ENCODE data around the gene SLC35G1.

Gene SLC35G1

GRCh38 chr10:93871671-93872204 is 22.0 kb upstream of the SLC35G1 start:
- H3K27me3 ChIP-seq (ENCODE audit: insufficient read depth, low read length): no peaks in the 10 kb centered on the region

DNA sequence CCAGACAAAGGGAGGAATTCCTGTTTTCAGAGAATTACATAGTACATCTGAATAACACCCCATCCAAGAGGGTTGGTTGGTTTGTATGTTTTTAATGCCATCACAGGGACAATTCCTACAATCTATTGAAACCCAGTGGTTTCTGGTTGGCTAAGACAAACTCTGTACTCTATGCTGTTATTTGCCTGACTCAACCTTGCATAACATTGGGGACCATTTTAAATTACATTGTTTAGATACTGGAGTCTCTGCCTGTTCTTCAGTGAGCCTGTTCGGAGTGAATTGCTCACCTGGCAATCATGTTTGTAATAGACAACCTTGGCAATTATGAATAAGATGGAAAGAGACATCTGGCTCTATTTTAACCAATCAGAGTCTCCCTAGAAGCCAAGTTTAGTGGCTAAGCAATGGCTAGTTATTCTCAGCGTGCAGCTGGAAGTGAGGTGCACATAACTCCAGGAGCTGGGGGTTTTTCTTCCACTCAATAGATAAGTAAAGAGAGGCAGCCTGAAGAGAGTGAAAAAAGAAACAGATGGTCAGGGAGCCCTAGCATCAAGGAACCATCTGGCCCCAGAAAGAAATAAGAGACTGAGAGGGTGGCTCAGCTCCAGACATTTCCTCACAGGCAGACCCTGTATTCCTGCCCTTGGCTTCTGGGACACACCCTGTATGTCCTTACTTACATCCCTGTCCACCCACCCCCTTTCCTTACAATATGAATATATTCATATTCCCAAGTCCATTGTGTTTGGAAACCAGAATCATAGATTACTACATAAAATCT is 21.2 kb upstream of the SLC35G1 start:
- TF ChIP-seq EZH2 (IDR thresholded peaks at IDR 0.05; ENCODE audit: borderline replicate concordance, low read length) (no peak), CTCF (IDR thresholded peaks at IDR 0.05; ENCODE audit: low read length) (no peak)
- no peaks in the 10 kb centered on the region for H3K27me3 ChIP-seq (ENCODE audit: insufficient read depth, low read length)
- H3K36me3 ChIP-seq (ENCODE audit: insufficient read depth, low read length): no peaks in the 10 kb centered on the region
- H3F3A ChIP-seq (ENCODE audit: insufficient read depth, low read length): no peaks in the 10 kb centered on the region
- no peak overlapping the region for H2AFZ ChIP-seq (ENCODE audit: low read length)
- H4K20me1 ChIP-seq (ENCODE audit: insufficient read depth, low read length): no peaks in the 10 kb centered on the region
- H3K9me3 ChIP-seq (ENCODE audit: low read length): no peaks in the 10 kb centered on the region
- no peak overlapping the region for H3K4me2 ChIP-seq (ENCODE audit: low read length)
- no peak overlapping the region for H3K27ac ChIP-seq (ENCODE audit: low read depth, low read length, poor library complexity, severe bottlenecking)
- no peak overlapping the region for H3K9ac ChIP-seq (ENCODE audit: low read length)
- H3K4me3 ChIP-seq (ENCODE audit: low read depth, low read length, poor library complexity, severe bottlenecking): no peak overlapping the region
- H3K9me2 ChIP-seq (ENCODE audit: low read depth, low read length): no peaks in the 10 kb centered on the region
- no peaks in the 10 kb centered on the region for H3K4me1 ChIP-seq (ENCODE audit: insufficient read depth, low read length, severe bottlenecking)
- no peaks in the 10 kb centered on the region for H3K79me2 ChIP-seq (ENCODE audit: insufficient read depth, low read length)

More at GRCh38 chr10:93871671-93872204, 22.0 kb upstream of the SLC35G1 start:
- no peak for TF ChIP-seq EZH2 (IDR thresholded peaks at IDR 0.05; ENCODE audit: borderline replicate concordance, low read length)
- no peak for TF ChIP-seq CTCF (IDR thresholded peaks at IDR 0.05; ENCODE audit: low read length)
- H2AFZ ChIP-seq (ENCODE audit: low read length): no peak overlapping the region
- H3K4me3 ChIP-seq (ENCODE audit: low read depth, low read length, poor library complexity, severe bottlenecking): no peak overlapping the region
- no peaks in the 10 kb centered on the region for H3K79me2 ChIP-seq (ENCODE audit: insufficient read depth, low read length)
- H3K9me3 ChIP-seq (ENCODE audit: low read length): no peaks in the 10 kb centered on the region
- H3K9me2 ChIP-seq (ENCODE audit: low read depth, low read length): no peaks in the 10 kb centered on the region
- H3K36me3 ChIP-seq (ENCODE audit: insufficient read depth, low read length): no peaks in the 10 kb centered on the region
- no peak overlapping the region for H3K4me2 ChIP-seq (ENCODE audit: low read length)
- H3K9ac ChIP-seq (ENCODE audit: low read length): no peak overlapping the region
- no peaks in the 10 kb centered on the region for H3K4me1 ChIP-seq (ENCODE audit: insufficient read depth, low read length, severe bottlenecking)
- no peak overlapping the region for H3K27ac ChIP-seq (ENCODE audit: low read depth, low read length, poor library complexity, severe bottlenecking)
- H4K20me1 ChIP-seq (ENCODE audit: insufficient read depth, low read length): no peaks in the 10 kb centered on the region
- no peaks in the 10 kb centered on the region for H3F3A ChIP-seq (ENCODE audit: insufficient read depth, low read length)

- H3K36me3 ChIP-seq (ENCODE audit: insufficient read depth, low read length): no peaks in the 10 kb centered on the region
- no peaks in the 10 kb centered on the region for H3F3A ChIP-seq (ENCODE audit: insufficient read depth, low read length)
- H3K9me2 ChIP-seq (ENCODE audit: low read depth, low read length): no peaks in the 10 kb centered on the region
- no peaks in the 10 kb centered on the region for H4K20me1 ChIP-seq (ENCODE audit: insufficient read depth, low read length)
- H3K4me3 ChIP-seq (ENCODE audit: low read depth, low read length, poor library complexity, severe bottlenecking): no peak overlapping the region
- H3K4me1 ChIP-seq (ENCODE audit: insufficient read depth, low read length, severe bottlenecking): no peaks in the 10 kb centered on the region
- H3K9me3 ChIP-seq (ENCODE audit: low read length): no peaks in the 10 kb centered on the region
- no peaks in the 10 kb centered on the region for H3K27me3 ChIP-seq (ENCODE audit: insufficient read depth, low read length)
- H3K79me2 ChIP-seq (ENCODE audit: insufficient read depth, low read length): no peaks in the 10 kb centered on the region
- TF ChIP-seq CTCF (IDR thresholded peaks at IDR 0.05; ENCODE audit: low read length): no peak
- TF ChIP-seq EZH2 (IDR thresholded peaks at IDR 0.05; ENCODE audit: borderline replicate concordance, low read length): no peak
- H2AFZ ChIP-seq (ENCODE audit: low read length): no peak overlapping the region
- H3K27ac ChIP-seq (ENCODE audit: low read depth, low read length, poor library complexity, severe bottlenecking): no peak overlapping the region
- no peak overlapping the region for H3K4me2 ChIP-seq (ENCODE audit: low read length)
- no peak overlapping the region for H3K9ac ChIP-seq (ENCODE audit: low read length)
These were observed 20.2 kb upstream of the SLC35G1 start for GRCh38 chr10:93873420-93874115.

Measured in OCI-LY1 (cell line).